Nephron (organoid): ENCODE results near the gene USP5.

Source experiments
- H3K27ac Mint-ChIP-seq, 3 experiments: 2 replicates each; pipeline ENCODE4 v1.8.0; 2020; ENCODE audit warnings: mixed read lengths in 3 of 3, mild to moderate bottlenecking in 2 of 3, moderate library complexity in 1 of 3
- H3K27me3 Mint-ChIP-seq: 2 replicates; pipeline ENCODE4 v1.8.0; 2021; ENCODE audit warnings: low read depth, mild to moderate bottlenecking, moderate library complexity, mixed read lengths
- H3K36me3 Mint-ChIP-seq: 2 replicates; pipeline ENCODE4 v1.8.0; 2020; ENCODE audit warnings: low read depth, mixed read lengths
- H3K4me1 Mint-ChIP-seq: 2 replicates; pipeline ENCODE4 v1.8.0; 2020; ENCODE audit warnings: mixed read lengths
- H3K4me3 Mint-ChIP-seq, 3 experiments: 2 replicates each; pipeline ENCODE4 v1.8.0; 2020; ENCODE audit warnings: mild to moderate bottlenecking in 3 of 3, mixed read lengths in 3 of 3, moderate library complexity in 2 of 3
- H3K9me3 Mint-ChIP-seq: 2 replicates; pipeline ENCODE4 v1.8.0; 2020; ENCODE audit warnings: mixed read lengths
- CTCF ChIP-seq, 3 experiments: fragments of 200-600 bp; sonication (generic); IDR thresholded peaks; one replicate each; pipeline ENCODE4 v1.5.0; 2021; ENCODE audit warnings: antibody characterized with exemption in 3 of 3; ENCODE audit not compliant: unreplicated experiment in 3 of 3

USP5 gene

GRCh38 chr12:6824085-6824775, 27.7 kb upstream of the USP5 start:
- Mint-ChIP-seq H3K27me3 (no peaks in the 10 kb centered on the region), H3K4me3 (peak overlapping the region; percentile 70 to 78 (median 76)), H3K27ac (peak overlapping the region; percentile 73 to 84 (median 84)), H3K4me1 (peaks cover 60% of the 10 kb centered on the region), H3K36me3 (peaks cover 4% of the 10 kb centered on the region), H3K9me3 (no peaks in the 10 kb centered on the region)
- no peak for TF ChIP-seq CTCF (IDR thresholded peaks at IDR 0.05; ENCODE audit: unreplicated experiment in 3 of 3)

GRCh38 chr12:6824901-6825381, 27.0 kb upstream of the USP5 start:
- H3K27me3 Mint-ChIP-seq = peaks cover 3% of the 10 kb centered on the region
- peak overlapping the region; percentile 22 to 78 (median 45) for H3K4me3 Mint-ChIP-seq
- H3K27ac Mint-ChIP-seq = peak overlapping the region; percentile 54 to 84 (median 73)
- H3K9me3 Mint-ChIP-seq = no peaks in the 10 kb centered on the region
- peaks cover 4% of the 10 kb centered on the region for H3K36me3 Mint-ChIP-seq
- TF ChIP-seq CTCF (IDR thresholded peaks at IDR 0.05; ENCODE audit: unreplicated experiment in 3 of 3) = no peak
- H3K4me1 Mint-ChIP-seq = peaks cover 56% of the 10 kb centered on the region

- Mint-ChIP-seq H3K27me3 (peaks cover 3% of the 10 kb centered on the region), H3K9me3 (no peaks in the 10 kb centered on the region), H3K4me3 (peak overlapping the region; percentile 70 to 78 (median 73)), H3K27ac (peak overlapping the region; percentile 54 to 84 (median 73)), H3K4me1 (peaks cover 54% of the 10 kb centered on the region), H3K36me3 (peaks cover 4% of the 10 kb centered on the region)
- peak; percentile 85 to 92 (median 90) for TF ChIP-seq CTCF (IDR thresholded peaks at IDR 0.05; ENCODE audit: unreplicated experiment in 3 of 3)
These were observed 26.4 kb upstream of the USP5 start for GRCh38 chr12:6825398-6826124.

GRCh38 chr12:6826125-6826733, 25.7 kb upstream of the USP5 start:
- Mint-ChIP-seq H3K4me1 (peaks cover 52% of the 10 kb centered on the region), H3K4me3 (peak overlapping the region; percentile 62 to 78 (median 73)), H3K27me3 (peaks cover 3% of the 10 kb centered on the region), H3K27ac (peak overlapping the region; percentile 54 to 84 (median 73)), H3K9me3 (no peaks in the 10 kb centered on the region), H3K36me3 (peaks cover 9% of the 10 kb centered on the region)
- no peak for TF ChIP-seq CTCF (IDR thresholded peaks at IDR 0.05; ENCODE audit: unreplicated experiment in 3 of 3)

GRCh38 chr12:6826734-6827436, 25.1 kb upstream of the USP5 start:
- Mint-ChIP-seq H3K27me3 (peaks cover 3% of the 10 kb centered on the region), H3K4me1 (peaks cover 50% of the 10 kb centered on the region), H3K36me3 (peaks cover 16% of the 10 kb centered on the region), H3K27ac (peak overlapping the region; percentile 93 to 96 (median 94)), H3K4me3 (peak overlapping the region; percentile 81 to 89 (median 88)), H3K9me3 (no peaks in the 10 kb centered on the region)
- no peak for TF ChIP-seq CTCF (IDR thresholded peaks at IDR 0.05; ENCODE audit: unreplicated experiment in 3 of 3)
